ENCODE results near the gene ACSF3. TPM values are rescaled to one million over a fixed set of nuclear protein-coding genes. Genes with fewer than 3 reads are reported as not detected.
"Not testable (repeated sequence)": the region's sequence is repeated elsewhere in the genome, so short reads cannot be mapped to it uniquely, and the experiment has no call there.

ACSF3 gene
- total RNA-seq, 2 donors from 2014 or later, result 48.0 to 53.6 TPM

DNA sequence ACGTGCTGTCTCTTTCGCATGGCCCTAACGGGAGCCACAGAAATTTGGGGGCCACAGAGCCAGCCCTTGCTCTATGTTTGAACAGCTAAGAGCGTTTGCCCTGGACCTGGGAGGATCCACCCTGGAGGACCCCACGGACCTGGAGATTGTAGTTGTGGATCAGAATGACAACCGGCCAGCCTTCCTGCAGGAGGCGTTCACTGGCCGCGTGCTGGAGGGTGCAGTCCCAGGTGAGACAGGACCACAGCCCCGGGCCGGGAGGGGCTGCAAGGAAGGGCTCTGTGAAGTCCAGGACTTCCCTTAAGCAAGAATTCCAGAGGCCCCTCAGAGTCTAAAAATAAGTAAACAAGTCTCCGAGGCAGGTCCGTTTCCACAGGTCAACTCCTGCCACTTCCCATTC is 89.8 kb downstream of the ACSF3 start:
- Mint-ChIP-seq H3K27me3 (no peaks in the 10 kb centered on the region), H3K4me3 (peak overlapping the region; percentile 47), H3K27ac (no peak overlapping the region), H3K4me1 (peaks cover 3% of the 10 kb centered on the region), H3K36me3 (ENCODE audit: low read depth) (no peaks in the 10 kb centered on the region)
- DNase-seq (no peak), ATAC-seq (no peak)
- no peaks in the 10 kb centered on the region for H3K9me3 ChIP-seq (ENCODE audit: control insufficient read depth, low read length, poor library complexity, severe bottlenecking)

DNA sequence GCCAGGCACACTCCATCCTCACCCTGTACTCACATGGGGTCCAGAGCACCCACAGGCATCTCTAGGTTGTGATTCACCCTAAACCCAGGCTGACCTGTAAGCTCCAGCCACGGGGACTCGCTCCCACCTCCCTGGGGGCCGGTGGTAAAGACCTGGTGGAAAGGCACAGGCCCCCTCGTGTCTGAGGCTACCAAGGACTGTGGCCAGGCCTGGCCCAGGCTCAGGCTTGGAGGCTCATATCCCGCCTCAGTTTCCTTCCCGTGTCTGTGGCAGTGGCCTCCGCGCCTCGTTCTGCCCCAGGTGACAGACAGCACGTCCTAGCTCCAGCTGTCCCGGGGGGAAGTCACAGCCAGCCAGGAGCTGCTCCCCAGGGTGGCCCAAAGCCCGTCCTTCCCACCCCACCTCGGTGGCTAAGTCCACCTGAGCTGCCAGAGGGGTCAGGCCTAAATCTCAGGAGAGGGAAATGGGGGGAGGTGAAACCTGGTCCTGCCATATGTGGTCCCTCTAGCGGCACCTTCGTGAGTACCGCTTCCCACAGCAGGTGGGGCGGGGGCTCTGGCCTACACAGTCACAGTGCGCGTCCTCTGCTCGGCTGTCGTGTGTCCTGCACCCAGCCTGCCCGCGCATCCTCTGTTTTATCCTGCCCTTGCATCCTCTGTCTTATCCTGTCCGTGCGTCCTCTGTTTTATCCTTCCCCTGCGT is 90.5 kb downstream of the ACSF3 start:
- ATAC-seq (no peak), DNase-seq (no peak)
- Mint-ChIP-seq H3K4me1 (peaks cover 3% of the 10 kb centered on the region), H3K36me3 (ENCODE audit: low read depth) (no peaks in the 10 kb centered on the region), H3K27me3 (no peaks in the 10 kb centered on the region), H3K27ac (peak overlapping the region; percentile 39), H3K4me3 (peak overlapping the region; percentile 41)
- H3K9me3 ChIP-seq (ENCODE audit: control insufficient read depth, low read length, poor library complexity, severe bottlenecking), result no peaks in the 10 kb centered on the region

GRCh38 chr16:89184677-89184932 is 91.0 kb downstream of the ACSF3 start:
- ATAC-seq, result no peak
- no peak overlapping the region for H3K4me3 Mint-ChIP-seq
- H3K9me3 ChIP-seq (ENCODE audit: control insufficient read depth, low read length, poor library complexity, severe bottlenecking), result no peaks in the 10 kb centered on the region

DNA sequence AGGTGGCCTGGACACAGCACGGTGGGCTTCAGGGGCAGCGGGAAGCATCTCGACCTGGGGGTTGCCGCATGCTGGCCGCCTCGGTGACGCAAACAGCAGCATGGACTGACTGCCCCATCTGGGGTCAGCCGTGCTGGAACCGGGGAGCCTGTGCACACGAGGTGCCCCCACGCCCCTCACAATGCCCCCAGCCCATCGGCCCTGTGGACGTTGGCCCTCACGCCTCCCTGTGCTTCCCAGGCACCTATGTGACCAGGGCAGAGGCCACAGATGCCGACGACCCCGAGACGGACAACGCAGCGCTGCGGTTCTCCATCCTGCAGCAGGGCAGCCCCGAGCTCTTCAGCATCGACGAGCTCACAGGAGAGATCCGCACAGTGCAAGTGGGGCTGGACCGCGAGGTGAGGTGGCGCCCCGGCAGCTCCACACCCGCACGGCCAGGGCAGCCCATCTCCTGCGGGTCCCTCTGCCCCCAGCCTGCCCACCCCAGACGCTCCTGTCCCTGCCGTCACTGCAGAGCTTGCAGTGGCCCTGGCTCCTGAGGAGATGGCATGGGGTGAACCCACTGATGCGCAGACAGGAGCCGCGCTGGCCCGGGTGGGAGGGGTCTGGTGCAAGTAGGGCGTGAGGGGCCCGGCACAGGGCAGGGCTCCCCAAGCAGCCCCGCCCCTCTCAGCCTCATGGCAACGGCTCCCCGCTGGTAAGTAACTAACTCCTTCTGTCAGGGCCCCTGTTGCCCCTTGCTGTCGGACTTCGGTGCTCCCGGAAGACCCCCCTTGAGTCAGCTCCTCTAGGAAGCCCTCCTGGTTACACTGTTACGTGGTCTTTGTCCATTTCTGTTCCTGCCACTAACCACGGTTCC is 91.5 kb downstream of the ACSF3 start:
- H3K27me3 Mint-ChIP-seq, result no peaks in the 10 kb centered on the region
- H3K27ac Mint-ChIP-seq, result peak overlapping the region; percentile 39
- H3K4me3 Mint-ChIP-seq, result no peak overlapping the region
- peaks cover 3% of the 10 kb centered on the region for H3K4me1 Mint-ChIP-seq
- H3K9me3 ChIP-seq (ENCODE audit: control insufficient read depth, low read length, poor library complexity, severe bottlenecking), result no peaks in the 10 kb centered on the region
- ATAC-seq (peak; percentile 54), DNase-seq (no peak)
- no peaks in the 10 kb centered on the region for H3K36me3 Mint-ChIP-seq (ENCODE audit: low read depth)

More at GRCh38 chr16:89184677-89184932, 91.0 kb downstream of the ACSF3 start:
- peak overlapping the region; percentile 39 for H3K27ac Mint-ChIP-seq
- peaks cover 3% of the 10 kb centered on the region for H3K4me1 Mint-ChIP-seq
- no peak for DNase-seq
- H3K36me3 Mint-ChIP-seq (ENCODE audit: low read depth), result no peaks in the 10 kb centered on the region
- H3K27me3 Mint-ChIP-seq, result no peaks in the 10 kb centered on the region

GRCh38 chr16:89185887-89186592 is 92.4 kb downstream of the ACSF3 start:
- ATAC-seq; H3K4me1 Mint-ChIP-seq; H3K27me3 Mint-ChIP-seq; H3K9me3 ChIP-seq (ENCODE audit: control insufficient read depth, low read length, poor library complexity, severe bottlenecking); H3K4me3 Mint-ChIP-seq; DNase-seq; H3K36me3 Mint-ChIP-seq (ENCODE audit: low read depth): not testable (repeated sequence)
- peak overlapping the region; percentile 19 for H3K27ac Mint-ChIP-seq

GRCh38 chr16:89186593-89187031 is 93.0 kb downstream of the ACSF3 start:
- DNase-seq; H3K4me3 Mint-ChIP-seq; ATAC-seq; H3K4me1 Mint-ChIP-seq; H3K9me3 ChIP-seq (ENCODE audit: control insufficient read depth, low read length, poor library complexity, severe bottlenecking); H3K27me3 Mint-ChIP-seq; H3K36me3 Mint-ChIP-seq (ENCODE audit: low read depth): not testable (repeated sequence)
- peak overlapping the region; percentile 19 for H3K27ac Mint-ChIP-seq

- DNase-seq (no peak), ATAC-seq (peak; percentile 46)
- Mint-ChIP-seq H3K27ac (peak overlapping the region; percentile 19), H3K4me3 (peak overlapping the region; percentile 8), H3K27me3 (no peaks in the 10 kb centered on the region), H3K36me3 (ENCODE audit: low read depth) (no peaks in the 10 kb centered on the region), H3K4me1 (no peaks in the 10 kb centered on the region)
- no peaks in the 10 kb centered on the region for H3K9me3 ChIP-seq (ENCODE audit: control insufficient read depth, low read length, poor library complexity, severe bottlenecking)
These were observed 93.5 kb downstream of the ACSF3 start for GRCh38 chr16:89187032-89187769.

DNA sequence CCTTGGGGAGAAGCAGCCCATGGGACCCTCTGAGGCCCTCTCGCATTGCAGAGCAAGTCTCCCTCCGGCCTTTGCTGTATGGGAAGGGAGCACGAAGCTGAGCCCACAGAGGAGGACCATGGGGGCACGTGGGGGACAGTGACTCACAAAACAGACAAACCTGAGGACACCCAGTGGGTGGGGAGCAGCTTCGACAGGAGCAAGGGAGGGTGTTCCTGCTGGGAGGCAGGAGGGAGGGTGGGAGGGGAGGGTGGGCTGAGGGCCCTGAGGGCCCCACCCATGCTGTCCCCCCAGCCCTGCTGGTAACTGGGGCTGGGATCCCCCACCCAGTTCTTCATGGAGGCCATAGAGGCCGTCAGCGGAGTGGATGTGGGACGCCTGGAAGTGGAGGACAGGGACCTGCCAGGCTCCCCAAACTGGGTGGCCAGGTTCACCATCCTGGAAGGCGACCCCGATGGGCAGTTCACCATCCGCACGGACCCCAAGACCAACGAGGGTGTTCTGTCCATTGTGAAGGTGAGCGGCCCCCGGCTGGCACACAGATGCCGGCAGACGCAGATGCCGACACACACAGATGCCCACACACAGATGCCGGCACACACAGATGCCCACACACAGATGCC is 94.2 kb downstream of the ACSF3 start:
- no peaks in the 10 kb centered on the region for H3K9me3 ChIP-seq (ENCODE audit: control insufficient read depth, low read length, poor library complexity, severe bottlenecking)

DNA sequence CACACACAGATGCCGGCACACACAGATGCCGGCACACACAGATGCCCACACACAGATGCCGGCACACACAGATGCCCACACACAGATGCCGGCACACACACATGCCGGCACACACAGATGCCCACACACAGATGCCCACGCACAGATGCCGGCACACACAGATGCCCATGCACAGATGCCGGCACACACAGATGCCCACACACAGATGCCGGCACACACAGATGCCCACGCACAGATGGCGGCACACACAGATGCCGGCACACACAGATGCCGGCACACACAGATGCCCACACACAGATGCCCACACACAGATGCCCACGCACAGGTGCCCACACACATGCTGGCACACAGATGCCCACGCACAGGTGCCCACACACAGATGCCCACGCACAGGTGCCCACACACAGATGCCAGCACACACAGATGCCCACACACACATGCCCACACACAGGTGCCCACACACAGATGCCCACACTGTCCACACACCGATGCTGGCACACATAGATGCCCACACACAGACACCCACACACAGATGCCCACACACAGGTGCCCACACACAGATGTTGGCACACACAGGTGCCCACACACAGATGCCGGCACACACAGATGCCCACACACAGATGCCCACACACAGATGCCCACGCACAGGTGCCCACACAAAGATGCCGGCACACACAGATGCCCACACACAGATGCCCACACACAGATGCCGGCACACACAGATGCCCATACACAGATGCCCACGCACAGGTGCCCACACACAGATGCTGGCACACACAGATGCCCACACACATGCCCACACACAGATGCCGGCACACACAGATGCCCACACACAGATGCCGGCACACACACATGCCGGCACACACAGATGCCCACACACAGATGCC is 95.1 kb downstream of the ACSF3 start:
- DNase-seq; H3K4me1 Mint-ChIP-seq; H3K4me3 Mint-ChIP-seq; H3K27me3 Mint-ChIP-seq; H3K9me3 ChIP-seq (ENCODE audit: control insufficient read depth, low read length, poor library complexity, severe bottlenecking); ATAC-seq; H3K36me3 Mint-ChIP-seq (ENCODE audit: low read depth): not testable (repeated sequence)
- H3K27ac Mint-ChIP-seq, result peak overlapping the region; percentile 59

More for the DNA sequence above, 94.2 kb downstream of the ACSF3 start:
- no peaks in the 10 kb centered on the region for H3K36me3 Mint-ChIP-seq (ENCODE audit: low read depth)
- ATAC-seq (peak; percentile 22), DNase-seq (no peak)
- H3K4me1 Mint-ChIP-seq, result no peaks in the 10 kb centered on the region
- peak overlapping the region; percentile 8 for H3K4me3 Mint-ChIP-seq
- no peaks in the 10 kb centered on the region for H3K27me3 Mint-ChIP-seq
- H3K27ac Mint-ChIP-seq, result peak overlapping the region; percentile 19

GRCh38 chr16:89189358-89190025 is 95.8 kb downstream of the ACSF3 start:
- no peak overlapping the region for H3K4me3 Mint-ChIP-seq

GRCh38 chr16:89190150-89190958 is 96.7 kb downstream of the ACSF3 start:
- DNase-seq, result no peak
- H3K27me3 Mint-ChIP-seq, result no peaks in the 10 kb centered on the region
- ATAC-seq, result no peak
- no peaks in the 10 kb centered on the region for H3K36me3 Mint-ChIP-seq (ENCODE audit: low read depth)
- no peaks in the 10 kb centered on the region for H3K9me3 ChIP-seq (ENCODE audit: control insufficient read depth, low read length, poor library complexity, severe bottlenecking)
- no peaks in the 10 kb centered on the region for H3K4me1 Mint-ChIP-seq
- H3K27ac Mint-ChIP-seq, result peak overlapping the region; percentile 59
- H3K4me3 Mint-ChIP-seq, result no peak overlapping the region

More at GRCh38 chr16:89189358-89190025, 95.8 kb downstream of the ACSF3 start:
- H3K4me1 Mint-ChIP-seq, result no peaks in the 10 kb centered on the region
- DNase-seq, result no peak
- H3K27me3 Mint-ChIP-seq, result no peaks in the 10 kb centered on the region
- H3K27ac Mint-ChIP-seq, result peak overlapping the region; percentile 59
- no peaks in the 10 kb centered on the region for H3K36me3 Mint-ChIP-seq (ENCODE audit: low read depth)
- H3K9me3 ChIP-seq (ENCODE audit: control insufficient read depth, low read length, poor library complexity, severe bottlenecking), result no peaks in the 10 kb centered on the region
- ATAC-seq, result no peak

Measured in T-helper 17 cell (primary cell).